ENCODE data around the gene ZC3H4.

Gene ZC3H4

DNA sequence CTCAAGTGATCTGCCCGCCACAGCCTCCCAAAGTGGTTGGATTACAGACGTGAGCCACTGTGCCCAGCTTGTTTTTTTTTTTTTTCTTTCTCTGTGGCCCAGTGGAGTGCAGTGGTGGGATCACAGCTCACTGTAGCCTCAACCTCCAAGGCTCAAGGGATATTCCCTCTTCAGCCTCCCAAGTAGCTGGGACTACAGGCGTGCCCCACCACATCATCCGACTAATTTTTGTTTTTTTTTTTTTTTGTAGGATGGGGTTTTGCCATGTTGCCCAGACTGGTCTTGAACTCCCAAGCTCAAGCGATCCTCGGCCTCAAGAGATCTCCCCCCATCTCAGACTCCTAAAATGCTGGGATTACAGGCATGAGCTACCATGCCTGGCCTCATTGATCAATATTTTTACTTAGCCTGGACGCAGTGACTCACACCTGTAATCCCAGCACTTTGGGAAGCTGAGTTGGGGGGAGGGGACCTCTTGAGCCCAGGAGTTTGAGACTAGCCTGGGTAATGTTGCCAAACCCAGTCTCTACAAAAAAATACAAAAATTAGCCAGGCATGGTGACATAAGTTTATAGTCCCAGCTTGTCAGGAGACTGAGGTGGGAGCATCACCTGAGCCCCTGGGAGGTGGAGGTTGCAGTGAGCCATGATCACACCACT is 18.7 kb upstream of the ZC3H4 start:
- no peak for DNase-seq

DNA sequence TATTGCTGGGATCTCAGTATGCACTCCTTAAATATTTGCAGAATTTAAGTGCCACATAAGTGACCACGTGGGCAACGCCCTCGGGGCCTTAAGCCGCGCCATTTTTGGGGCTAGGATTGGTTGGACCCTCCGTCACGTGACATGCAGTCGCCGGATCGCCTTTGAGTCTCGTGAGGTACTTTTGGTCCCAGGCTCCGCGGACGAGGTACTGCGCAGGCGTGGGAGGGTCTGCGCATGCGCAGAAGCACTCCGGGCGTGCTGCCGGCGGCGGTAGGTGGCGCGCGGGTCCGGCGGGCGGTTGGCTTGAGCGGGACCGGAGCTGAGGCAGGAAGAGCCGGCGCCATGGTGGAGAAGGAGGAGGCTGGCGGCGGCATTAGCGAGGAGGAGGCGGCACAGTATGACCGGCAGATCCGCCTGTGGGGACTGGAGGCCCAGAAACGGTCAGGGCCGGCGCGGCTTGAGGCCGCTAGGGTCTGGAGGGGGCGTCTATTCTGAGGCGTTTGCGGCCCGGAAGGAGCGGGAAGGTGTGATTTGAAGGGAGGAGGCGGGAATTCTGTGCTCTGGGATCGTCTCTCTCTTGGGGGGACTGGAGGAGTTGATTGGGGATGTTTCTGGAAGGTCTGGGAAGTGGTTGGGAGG is 17.1 kb upstream of the ZC3H4 start, which contains the start of gene SAE1:
SAE1 (plus strand) TSS at position 247 of the 639 bp plus-strand sequence; CDS start at position 343, 96 bp downstream.
- DNase-seq, result peak; percentile 98

DNA sequence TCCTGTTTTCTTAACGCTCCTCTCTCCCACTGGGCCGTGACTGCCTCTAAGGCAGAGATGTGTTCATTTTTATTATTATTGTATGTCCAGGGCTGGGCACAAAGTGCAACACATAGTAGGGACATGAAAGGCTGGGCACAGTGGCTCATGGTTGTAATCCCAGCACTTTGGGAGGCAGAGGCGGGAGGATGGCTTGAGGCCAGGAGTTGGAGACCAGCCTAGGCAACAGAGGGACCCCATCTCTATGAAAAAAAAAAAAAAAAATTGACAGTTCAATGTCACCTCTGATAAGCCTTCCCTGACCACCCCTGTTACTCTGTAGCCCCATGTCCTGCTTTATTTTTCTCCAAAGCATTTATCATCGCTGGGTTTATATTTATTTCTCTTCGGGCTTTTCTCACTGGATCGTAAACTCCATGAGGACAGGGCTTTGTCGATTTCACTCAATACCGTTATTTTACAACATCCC is 16.6 kb upstream of the ZC3H4 start:
- no peak for DNase-seq

- no peak for DNase-seq
Measured at GRCh38 chr19:47129579-47129978, 16.0 kb upstream of the ZC3H4 start.

- no peak for DNase-seq
Measured at GRCh38 chr19:47125669-47125938, 12.0 kb upstream of the ZC3H4 start.

DNA sequence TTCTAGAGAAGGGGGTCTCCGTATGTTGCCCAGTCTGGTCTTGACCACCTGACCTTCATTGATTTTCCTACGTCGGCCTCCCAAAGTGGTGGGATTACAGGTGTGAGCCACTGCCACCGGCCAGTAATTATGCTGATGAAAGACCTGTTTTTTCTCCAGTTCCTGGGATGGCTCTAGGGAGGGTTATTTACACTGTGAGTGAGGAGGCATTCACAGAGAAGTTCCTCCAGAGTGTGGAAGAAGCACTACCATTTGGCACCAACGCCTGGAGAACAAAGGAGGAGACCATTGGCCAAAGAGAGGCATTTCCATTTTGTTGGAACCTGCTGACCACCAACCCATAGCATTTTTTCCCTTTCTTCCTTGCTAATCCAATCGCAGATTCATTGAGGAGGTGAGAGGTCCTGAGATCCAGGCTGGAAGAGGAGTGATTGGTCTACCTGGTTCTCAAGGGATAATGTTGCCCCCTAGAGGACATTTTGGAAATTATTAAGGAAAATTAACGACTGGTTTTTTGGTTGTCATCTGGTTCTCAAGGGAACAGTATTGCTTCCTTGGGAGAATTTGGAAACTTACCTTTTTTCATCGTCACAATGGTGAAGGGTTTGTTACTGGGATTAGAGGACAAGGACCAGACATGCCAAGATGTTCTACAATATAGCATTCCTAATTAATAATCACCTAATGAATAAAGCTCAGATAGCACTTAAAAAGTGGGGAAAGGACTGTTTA is 11.5 kb upstream of the ZC3H4 start:
- peak; percentile 67 for DNase-seq

DNA sequence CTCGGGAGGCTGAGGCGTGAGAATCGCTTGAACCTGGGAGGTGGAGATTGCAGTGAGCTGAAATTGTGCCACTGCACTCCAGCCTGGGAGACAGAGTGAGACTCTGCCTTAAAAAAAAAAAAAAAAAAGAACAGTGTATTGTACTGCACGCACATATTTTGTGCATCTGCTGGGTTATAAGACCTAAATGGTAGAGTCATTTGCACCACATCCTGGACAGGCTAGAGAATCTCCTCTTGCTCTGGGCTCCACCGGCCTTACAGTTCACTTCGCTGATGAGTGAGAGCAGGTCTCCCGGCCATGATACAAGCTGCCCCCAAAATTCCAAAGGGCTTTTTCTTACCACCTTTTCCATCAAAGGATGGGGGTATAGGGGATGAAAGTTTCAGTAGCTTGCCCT is 9.8 kb upstream of the ZC3H4 start:
- DNase-seq, result no peak

GRCh38 chr19:47122359-47123335 is 9.1 kb upstream of the ZC3H4 start:
- no peak for DNase-seq

GRCh38 chr19:47120470-47121067 is 7.0 kb upstream of the ZC3H4 start:
- DNase-seq, result no peak

DNA sequence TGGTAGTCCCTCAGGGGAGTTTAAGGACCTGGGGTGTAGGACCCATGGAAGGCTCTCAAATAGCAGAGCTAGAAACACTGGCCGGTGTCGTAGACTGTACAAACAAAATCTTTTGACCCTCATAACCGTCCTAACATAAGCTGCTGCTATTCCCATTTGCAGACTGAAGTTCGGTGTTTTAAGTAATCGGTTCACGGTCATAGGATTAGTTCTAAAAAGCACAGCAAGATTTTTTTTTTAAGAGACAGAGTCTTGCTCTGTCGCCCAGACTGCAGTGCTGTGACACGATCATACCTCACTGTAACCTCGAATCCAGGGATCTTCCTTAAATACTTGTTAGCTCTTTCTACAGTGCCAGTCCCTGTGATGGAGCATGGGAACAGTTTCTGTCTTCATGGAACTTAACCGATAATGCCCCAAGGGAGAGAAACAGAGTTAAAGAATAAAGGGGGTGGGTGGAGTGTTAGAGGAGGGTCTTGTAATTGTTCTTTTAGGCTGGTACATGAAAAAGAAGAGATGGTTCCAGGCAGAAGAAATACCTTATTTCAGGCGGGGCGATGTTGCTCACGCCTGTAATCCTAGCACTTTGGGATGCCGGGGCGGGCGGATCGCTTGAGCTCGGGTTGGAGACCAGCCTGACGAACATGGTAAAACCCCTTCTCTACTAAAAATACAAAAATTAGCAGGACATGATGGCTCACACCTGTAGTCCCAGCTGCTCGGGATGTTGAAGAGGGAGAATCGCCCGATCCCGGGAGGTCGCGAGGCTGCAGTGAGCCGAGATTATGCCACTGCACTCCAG is 475 bp upstream of the ZC3H4 start:
- DNase-seq, result no peak

DNA sequence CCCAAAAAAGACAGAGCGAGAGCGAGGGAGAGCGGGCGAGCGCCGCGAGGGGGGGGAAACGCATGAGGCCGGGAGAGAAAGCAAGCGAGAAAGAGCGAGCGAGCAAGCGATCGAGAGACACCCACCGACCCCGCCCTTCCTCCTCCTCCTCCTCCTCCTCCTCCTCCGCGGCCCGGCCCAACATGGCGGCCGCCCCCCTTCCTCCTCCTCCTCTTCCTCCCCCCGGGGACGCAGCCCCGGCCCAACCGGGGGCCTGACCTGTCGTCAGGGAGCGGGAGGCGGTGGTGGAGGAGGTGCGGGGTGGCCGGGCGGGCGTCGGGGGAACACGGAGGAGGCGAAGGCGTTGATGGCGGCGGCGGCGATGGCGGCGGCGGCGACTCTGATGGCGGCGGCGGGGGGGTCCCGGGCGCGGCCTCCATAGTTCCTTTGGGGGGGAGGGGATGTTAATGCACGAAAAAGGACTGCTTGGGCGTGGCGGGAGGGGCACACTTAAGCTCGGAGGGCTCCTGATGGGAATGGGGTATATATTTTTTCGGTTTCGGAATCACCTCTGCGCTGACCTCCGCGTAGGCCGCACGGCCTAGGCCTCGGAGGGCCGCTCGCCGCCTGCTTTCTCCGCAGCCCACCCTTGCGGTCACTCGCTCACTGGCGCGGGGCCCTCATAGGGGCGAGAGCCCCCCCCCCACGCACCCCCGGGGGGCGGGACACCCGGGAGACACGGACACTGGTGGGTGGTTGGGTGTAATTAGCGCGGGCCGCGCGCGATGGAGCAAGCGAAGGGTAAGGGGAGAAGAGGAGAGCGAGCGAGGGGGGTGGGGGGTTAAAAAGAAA is 1.2 kb downstream of the ZC3H4 start:
- peak; percentile 93 for DNase-seq

DNA sequence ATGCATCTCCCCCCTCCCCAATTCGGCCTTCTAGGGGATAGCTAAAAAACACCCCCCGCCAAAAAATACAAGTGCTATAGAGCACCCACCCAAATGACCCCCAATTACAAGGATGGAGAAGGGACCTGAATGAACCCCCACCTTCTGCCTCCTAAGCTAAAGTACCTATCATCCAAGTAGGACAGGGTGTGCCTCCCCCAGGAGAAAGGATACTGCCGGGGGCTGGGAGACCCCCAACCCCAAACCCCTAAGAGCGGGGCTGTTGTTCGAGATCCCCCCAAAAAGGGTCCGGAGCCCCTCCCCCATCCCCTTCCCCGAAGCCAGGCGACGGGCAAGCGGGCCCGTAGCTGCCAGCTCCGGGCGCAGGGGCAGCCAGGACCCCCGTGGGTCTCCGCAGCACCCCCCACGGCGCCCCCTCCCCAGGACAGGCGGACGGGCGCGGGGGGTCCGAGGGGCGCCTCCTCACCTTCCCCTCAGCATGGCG is 1.9 kb downstream of the ZC3H4 start:
- DNase-seq, result no peak

GRCh38 chr19:47111006-47111621 is 2.5 kb downstream of the ZC3H4 start:
- DNase-seq, result peak; percentile 66

GRCh38 chr19:47110521-47111005 is 3.0 kb downstream of the ZC3H4 start:
- DNase-seq, result peak; percentile 67

DNA sequence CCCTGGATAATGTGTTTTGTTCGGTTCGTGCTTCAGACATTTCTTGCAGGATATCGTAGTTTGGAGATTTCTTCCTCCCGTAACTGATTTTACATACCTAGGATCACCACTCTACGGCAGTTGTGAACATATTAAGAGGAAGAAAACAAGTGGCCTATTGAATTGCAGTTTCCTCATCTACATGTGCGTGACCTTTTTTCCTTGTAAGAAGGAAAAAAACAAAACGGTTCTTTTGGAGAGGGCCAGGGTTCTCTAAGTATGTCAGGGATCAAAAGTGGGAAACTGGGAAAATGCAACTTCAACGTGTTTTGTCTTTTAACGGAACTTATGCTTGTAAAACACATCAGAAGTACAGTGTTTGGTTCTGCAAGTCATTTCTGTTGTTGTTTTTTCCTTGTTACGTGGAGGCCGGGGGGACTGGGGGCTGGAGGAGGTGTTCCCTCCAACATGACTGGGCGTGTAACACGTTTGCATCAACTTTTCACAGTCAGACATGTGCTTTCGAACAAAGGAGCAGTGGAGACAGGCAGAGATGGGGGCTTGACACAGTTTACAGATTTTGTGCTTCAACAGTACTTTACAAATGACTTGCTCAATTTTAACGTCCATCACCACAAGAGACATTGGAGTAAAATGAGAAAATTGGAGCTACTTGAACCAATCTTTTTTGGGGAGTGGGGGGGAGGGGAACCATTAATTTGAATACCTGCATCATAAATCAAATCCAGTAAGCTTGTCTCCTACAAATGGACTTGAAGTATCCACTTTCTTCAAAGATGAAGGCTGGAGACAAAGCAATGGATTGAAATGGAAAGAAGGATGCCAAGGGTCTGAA is 3.8 kb downstream of the ZC3H4 start:
- peak; percentile 91 for DNase-seq

- DNase-seq, result no peak
Measured at GRCh38 chr19:47109177-47109540, 4.4 kb downstream of the ZC3H4 start.

- DNase-seq, result peak; percentile 55
Measured at GRCh38 chr19:47107953-47108746, 5.4 kb downstream of the ZC3H4 start.
